Motor neuron (in vitro differentiated cells): ENCODE measurements around the gene MPC2. TPM values are rescaled to one million over a fixed set of nuclear protein-coding genes. Genes with fewer than 3 reads are reported as not detected.
"Not testable (repeated sequence)": the region's sequence is repeated elsewhere in the genome, so short reads cannot be mapped to it uniquely, and the experiment has no call there.

Experiments
- ATAC-seq, 8 experiments: fragments of 200-7000 bp; cut with Tn5 transposase; replicated peaks in 6 of 8; 2 replicates each; pipeline ENCODE4 v1.8.0; 2021; ENCODE audit warnings: mild to moderate bottlenecking in 8 of 8, moderate library complexity in 8 of 8
- H3K27ac ChIP-seq, 2 donors: fragments of 250-450 bp; sonication (Bioruptor Pico); 2 replicates each; pipeline ENCODE4 v1.9.0; 2021; ENCODE audit warnings: antibody characterized with exemption in 2 of 2, mild to moderate bottlenecking in 2 of 2, moderate library complexity in 1 of 2
- H3K4me1 ChIP-seq, 2 donors: fragments of 250-450 bp; sonication (Bioruptor Pico); replicated peaks in 1 of 2; 2 replicates each; pipeline ENCODE4 v1.6.1; 2021; ENCODE audit warnings: antibody characterized with exemption in 2 of 2, mild to moderate bottlenecking in 2 of 2, moderate library complexity in 1 of 2
- H3K4me3 ChIP-seq, 5 donors: fragments of 250-450 bp; sonication (Bioruptor Pico); 2 replicates each; pipeline ENCODE4 v1.9.0; 2021; ENCODE audit warnings: antibody characterized with exemption in 5 of 5, mild to moderate bottlenecking in 5 of 5, moderate library complexity in 4 of 5
- WGBS, 10 experiments: fragments of 450-650 bp; shearing (Covaris generic); methylation state at CpG; one replicate each; pipeline ENCODE4 v1.0.0; 2022; 5-methylcytosine and 5-hydroxymethylcytosine counted together
- in situ Hi-C, 9 experiments: fragments of 400-800 bp; cut with MboI; loops; one replicate each; pipeline ENCODE4 v1.15.0; 2021; ENCODE audit warnings: low sequenced_read_pairs in 9 of 9, low pct_unique_long_range_greater_than_20kb in 2 of 9; ENCODE audit not compliant: unreplicated experiment in 9 of 9
- total RNA-seq, 8 experiments: library from RNA; unstranded; fragments of 300-600 nt; gene quantifications; 2 replicates each; pipeline versions ENCODE4 v1.2.3 to v1.2.4, GENCODE V29; 2022

The MPC2 gene
- total RNA-seq, 8 experiments from 2014 or later, result 23.7 to 55.6 (median 40.6) TPM

- in situ Hi-C loops, result no loop called here
- no peak overlapping the region for H3K27ac ChIP-seq
- no peak for ATAC-seq
These were observed 25.5 kb downstream of the MPC2 start for GRCh38 chr1:167911413-167911812.

GRCh38 chr1:167910530-167910929 lies 26.3 kb downstream of the MPC2 start:
- in situ Hi-C loops, result no loop called here
- H3K4me3 ChIP-seq, result no peak overlapping the region
- no peak for ATAC-seq
- 75 to 100% (median 92%) methylated on average over 1 to 2 of the region's 2 CpGs; no CpG with 5 or more reads in 1 of the 10 experiments for WGBS, 10 experiments
- H3K4me1 ChIP-seq, result peaks cover 0 to 1% of the 10 kb centered on the region in 2 donors
- H3K27ac ChIP-seq, result no peak overlapping the region

More at GRCh38 chr1:167911413-167911812, 25.5 kb downstream of the MPC2 start:
- 52 to 97% (median 72%) methylated on average over 3 to 8 of the region's 8 CpGs; no CpG with 5 or more reads in 2 of the 10 experiments for WGBS, 10 experiments
- Histone ChIP-seq H3K4me3 (no peak overlapping the region), H3K4me1 (no peaks in the 10 kb centered on the region)

DNA sequence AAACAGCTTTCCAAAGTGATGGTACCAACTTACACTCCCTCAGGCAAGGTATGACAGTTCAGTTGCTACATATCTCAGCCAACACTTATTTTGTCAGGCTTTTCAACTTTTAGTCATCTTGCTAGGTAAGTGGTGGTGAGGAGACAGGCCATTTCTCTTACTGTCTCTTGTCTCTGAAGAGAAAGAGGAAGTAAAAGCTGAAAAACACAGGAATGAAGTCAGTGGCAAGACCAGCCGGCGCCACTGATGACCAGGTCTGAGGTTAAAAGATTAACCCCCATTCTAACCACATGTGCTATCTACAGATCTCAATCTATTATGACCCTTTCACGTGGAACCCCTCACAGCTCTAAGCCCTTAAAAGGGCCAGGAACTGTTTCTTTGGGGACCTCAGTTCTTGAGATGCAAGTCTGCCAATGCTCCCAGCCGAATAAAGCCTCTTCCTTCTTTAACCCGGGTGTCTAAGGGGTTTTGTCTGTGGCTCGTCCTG lies 27.1 kb downstream of the MPC2 start:
- ATAC-seq, result no peak
- WGBS, 10 experiments, result 17 to 100% (median 80%) methylated on average over 1 to 6 of the region's 6 CpGs

GRCh38 chr1:167905671-167906070 lies 31.2 kb downstream of the MPC2 start:
- H3K27ac ChIP-seq, result no peak overlapping the region
- no peak for ATAC-seq
- H3K4me3 ChIP-seq, result no peak overlapping the region
- in situ Hi-C loops, result no loop called here
- H3K4me1 ChIP-seq, result peaks cover 13% of the 10 kb centered on the region in 2 donors

More for the DNA sequence above, 27.1 kb downstream of the MPC2 start:
- H3K27ac ChIP-seq, result no peak overlapping the region
- H3K4me3 ChIP-seq, result no peak overlapping the region
- in situ Hi-C loops, result no loop called here
- peaks cover 5 to 9% of the 10 kb centered on the region in 2 donors for H3K4me1 ChIP-seq

DNA sequence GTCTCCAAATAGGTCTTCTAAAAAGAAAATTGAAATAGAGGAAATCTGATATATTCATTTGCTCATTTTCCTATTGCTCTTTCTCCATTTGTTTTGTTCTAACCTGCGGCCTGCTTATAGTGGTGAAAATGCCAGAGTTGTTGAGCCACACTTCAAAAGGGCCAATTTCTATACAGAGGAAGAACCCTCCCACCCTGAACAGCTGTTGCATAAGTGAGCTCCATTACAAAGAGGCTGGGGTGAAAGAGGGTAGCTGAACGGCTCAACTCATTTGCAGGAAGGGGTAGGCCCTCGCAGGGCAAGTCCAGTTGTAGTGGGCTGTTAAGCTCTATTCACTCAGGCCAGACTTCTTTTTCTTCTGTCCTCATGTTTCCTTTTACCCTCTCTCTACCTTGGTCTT lies 31.7 kb downstream of the MPC2 start:
- Histone ChIP-seq H3K4me3 (no peak overlapping the region), H3K27ac (no peak overlapping the region), H3K4me1 (peaks cover 13% of the 10 kb centered on the region in 2 donors)
- ATAC-seq, result peak in 6 of 8 experiments; percentile 36 to 98 (median 88)
- 0 to 73% (median 11%) methylated on average over 1 to 3 of the region's 3 CpGs; no CpG with 5 or more reads in 3 of the 10 experiments for WGBS, 10 experiments
- in situ Hi-C loops, result no loop called here

DNA sequence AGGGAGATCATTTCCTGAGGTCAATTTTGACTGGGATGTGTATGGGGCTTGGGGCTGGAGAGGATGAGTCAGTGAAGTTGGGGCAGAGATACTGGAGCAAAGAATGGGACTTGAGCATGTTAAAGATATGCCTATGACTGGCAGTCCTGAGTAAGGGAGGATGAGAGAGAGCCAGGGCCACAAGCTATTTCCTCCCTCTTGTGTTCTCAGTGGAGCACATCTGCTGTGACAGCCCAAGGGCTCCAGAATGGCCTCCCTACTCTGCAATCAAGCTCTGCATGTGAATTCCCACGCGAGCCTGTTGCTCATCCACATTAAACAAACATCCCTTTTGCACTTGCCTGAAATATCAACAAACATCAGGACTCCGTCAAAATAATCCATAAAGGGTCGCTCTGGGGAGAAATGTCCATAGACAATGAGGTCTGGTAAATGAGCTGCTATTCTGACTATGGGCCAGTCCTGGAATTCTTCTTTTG lies 32.2 kb downstream of the MPC2 start:
- WGBS, 10 experiments, result 8 to 58% (median 19%) methylated on average over 2 to 4 of the region's 4 CpGs; no CpG with 5 or more reads in 4 of the 10 experiments
- peak; percentile 23 to 61 (median 51) for ATAC-seq
- in situ Hi-C loops, result no loop called here
- peak overlapping the region in 1 of 2 donors; percentile 0 for H3K27ac ChIP-seq
- H3K4me3 ChIP-seq, result no peak overlapping the region
- H3K4me1 ChIP-seq, result peaks cover 13% of the 10 kb centered on the region in 2 donors

- WGBS, 10 experiments, result 80 to 100% (median 92%) methylated on average over 1 to 4 of the region's 4 CpGs
- no peak for ATAC-seq
- in situ Hi-C loops, result no loop called here
- Histone ChIP-seq H3K4me3 (no peak overlapping the region), H3K4me1 (peaks cover 13% of the 10 kb centered on the region in 2 donors), H3K27ac (no peak overlapping the region)
These were observed 36.0 kb downstream of the MPC2 start for GRCh38 chr1:167900907-167901306.

- 40 to 100% (median 95%) methylated on average over 1 to 4 of the region's 4 CpGs; no CpG with 5 or more reads in 4 of the 10 experiments for WGBS, 10 experiments
- Histone ChIP-seq H3K4me3 (no peak overlapping the region), H3K4me1 (peaks cover 0 to 3% of the 10 kb centered on the region in 2 donors), H3K27ac (no peak overlapping the region)
- peak in 1 of 8 experiments; percentile 56 for ATAC-seq
- in situ Hi-C loops, result no loop called here
These were observed 37.6 kb downstream of the MPC2 start for GRCh38 chr1:167899253-167899681.

DNA sequence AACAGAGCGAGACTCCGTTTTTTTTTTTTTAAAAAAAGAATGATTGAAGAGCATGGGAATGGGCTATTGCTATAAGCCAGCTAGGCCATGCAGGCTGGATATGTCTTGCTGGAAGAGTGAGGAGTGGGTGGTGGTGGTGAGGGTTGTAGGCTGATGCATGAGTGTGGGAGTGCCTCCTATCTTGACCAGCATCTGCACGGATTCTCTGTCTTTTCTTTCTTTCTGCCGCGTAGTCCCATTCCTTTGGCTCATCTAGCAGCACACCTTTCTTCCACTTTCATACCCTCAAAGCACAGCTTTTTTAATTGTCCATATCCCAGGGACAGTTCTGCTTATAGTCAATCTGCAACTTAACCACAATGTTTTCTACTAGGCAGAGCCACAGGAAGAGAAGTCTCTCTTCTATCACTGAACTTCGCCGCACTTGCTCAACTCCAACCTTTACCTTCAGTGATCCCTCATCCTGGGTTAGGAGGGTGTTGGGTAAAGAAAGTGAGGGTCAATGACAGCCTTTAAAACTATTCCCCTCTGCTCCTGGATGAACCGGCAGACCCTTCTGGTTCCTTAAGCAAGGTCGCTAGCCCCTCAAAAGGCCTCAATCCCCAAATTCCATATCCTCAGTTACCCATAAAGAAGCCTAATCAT lies 38.2 kb downstream of the MPC2 start:
- in situ Hi-C loops, result no loop called here
- Histone ChIP-seq H3K4me1 (peaks cover 0 to 2% of the 10 kb centered on the region in 2 donors), H3K27ac (no peak overlapping the region), H3K4me3 (no peak overlapping the region)
- no peak for ATAC-seq
- WGBS, 10 experiments, result 40 to 100% (median 94%) methylated on average over 1 to 9 of the region's 9 CpGs; no CpG with 5 or more reads in 1 of the 10 experiments

GRCh38 chr1:167893798-167894197 lies 43.1 kb downstream of the MPC2 start:
- Histone ChIP-seq H3K4me3 (no peak overlapping the region), H3K4me1 (no peaks in the 10 kb centered on the region), H3K27ac (no peak overlapping the region)
- no peak for ATAC-seq
- WGBS, 10 experiments, result 17 to 100% (median 67%) methylated on average over 1 to 2 of the region's 2 CpGs; no CpG with 5 or more reads in 2 of the 10 experiments
- in situ Hi-C loops, result no loop called here

DNA sequence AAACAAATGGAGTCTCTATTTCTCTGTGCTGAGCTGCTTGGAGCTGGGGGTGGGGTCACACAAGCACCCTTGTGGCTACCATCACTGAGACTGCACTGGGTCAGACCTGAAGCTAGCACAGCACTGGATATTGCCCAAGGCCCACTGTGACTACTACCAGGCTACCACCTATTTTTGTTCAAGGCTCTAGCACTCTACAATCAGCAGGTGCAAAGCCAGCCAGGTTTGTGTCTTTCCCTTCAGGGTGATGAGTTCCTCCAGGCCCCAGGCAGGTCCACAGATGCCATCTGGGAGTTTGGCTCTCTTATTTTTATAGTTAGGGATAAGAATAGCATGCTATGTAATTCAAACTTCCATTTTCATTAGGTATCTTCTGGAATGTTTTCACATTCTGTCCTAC lies 46.5 kb downstream of the MPC2 start:
- Histone ChIP-seq H3K27ac (no peak overlapping the region), H3K4me3 (no peak overlapping the region), H3K4me1 (no peaks in the 10 kb centered on the region)
- in situ Hi-C loops, result no loop called here
- no peak for ATAC-seq

DNA sequence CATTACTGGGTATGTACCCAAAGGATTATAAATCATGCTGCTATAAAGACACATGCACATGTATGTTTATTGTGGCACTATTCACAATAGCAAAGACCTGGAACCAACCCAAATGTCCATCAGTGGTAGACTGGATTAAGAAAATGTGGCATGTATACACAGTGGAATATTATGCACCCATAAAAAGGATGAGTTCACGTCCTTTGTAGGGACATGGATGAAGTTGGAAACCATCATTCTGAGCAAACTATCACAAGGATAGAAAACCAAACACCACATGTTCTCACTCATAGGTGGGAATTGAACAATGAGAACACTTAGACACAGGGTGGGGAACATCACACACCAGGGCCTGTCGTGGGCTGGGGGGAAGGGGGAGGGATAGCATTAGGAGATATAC lies 49.7 kb downstream of the MPC2 start:
- 100% methylated on average over 1 of the region's 2 CpGs; no CpG with 5 or more reads in 9 of the 10 experiments for WGBS, 10 experiments
- H3K27ac ChIP-seq, ATAC-seq, H3K4me1 ChIP-seq, in situ Hi-C loops, H3K4me3 ChIP-seq: not testable (repeated sequence)

GRCh38 chr1:167882376-167882775 lies 54.5 kb downstream of the MPC2 start:
- in situ Hi-C loops, result no loop called here
- 23 to 100% (median 92%) methylated on average over 1 to 7 of the region's 8 CpGs; no CpG with 5 or more reads in 2 of the 10 experiments for WGBS, 10 experiments
- no peak overlapping the region for H3K27ac ChIP-seq
- no peaks in the 10 kb centered on the region for H3K4me1 ChIP-seq
- H3K4me3 ChIP-seq, result no peak overlapping the region
- ATAC-seq, result no peak

DNA sequence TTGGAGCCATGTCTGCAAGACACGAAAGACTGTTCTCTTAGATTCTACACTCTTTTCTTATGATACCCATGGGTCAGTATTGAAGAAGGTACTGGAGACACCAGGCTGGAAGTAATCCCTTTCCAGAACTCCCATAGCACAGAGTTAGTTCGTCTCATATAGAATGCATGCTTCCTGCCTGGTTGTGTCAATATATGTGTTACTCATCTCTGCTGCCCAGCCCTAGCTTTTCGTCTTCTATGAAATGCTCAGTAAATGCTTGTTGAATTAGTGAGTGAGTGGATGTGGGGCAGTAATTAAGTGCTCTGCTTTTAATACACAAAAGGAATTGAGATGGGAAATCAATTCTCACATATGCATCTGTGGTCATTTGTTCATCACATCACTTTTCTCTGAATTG lies 55.1 kb downstream of the MPC2 start:
- in situ Hi-C loops, result no loop called here
- WGBS, 10 experiments, result 58 to 88% (median 83%) methylated on average over 1 to 3 of the region's 3 CpGs; no CpG with 5 or more reads in 2 of the 10 experiments

More for the DNA sequence above, 55.1 kb downstream of the MPC2 start:
- ATAC-seq, result no peak
- H3K4me1 ChIP-seq, result no peaks in the 10 kb centered on the region
- H3K4me3 ChIP-seq, result no peak overlapping the region
- no peak overlapping the region for H3K27ac ChIP-seq
